Activated T-helper 1 cell treated with anti-CD3 and anti-CD28 coated beads, Interleukin-12 subunit alpha, Interleukin-12 subunit beta, Interleukin-2, Interleukin-4 antibody, amounts not matched to agents 30 ng/mL and 10 ng/mL and 1 ng/mL, durations not matched to agents 14 hours and 24 hours and 36 hours (primary cell): ENCODE data around the gene TACO1. TPM values are rescaled to one million over a fixed set of nuclear protein-coding genes. Genes with fewer than 3 reads are reported as not detected.

Experiments
- DNase-seq: peaks from one replicate; pipeline ENCODE4 v3.0.0; 2021; ENCODE audit warnings: low spot score
- H3K27ac Mint-ChIP-seq: one replicate; pipeline ENCODE4 v1.8.0; 2021; ENCODE audit warnings: mild to moderate bottlenecking, mixed read lengths
- H3K27me3 Mint-ChIP-seq: one replicate; pipeline ENCODE4 v1.8.0; 2022; ENCODE audit warnings: mild to moderate bottlenecking, moderate library complexity, mixed read lengths; ENCODE audit not compliant: insufficient read depth
- H3K36me3 Mint-ChIP-seq: one replicate; pipeline ENCODE4 v1.8.0; 2021; ENCODE audit warnings: low read depth, mixed read lengths
- H3K4me1 Mint-ChIP-seq: one replicate; pipeline ENCODE4 v1.8.0; 2021; ENCODE audit warnings: low read depth, mixed read lengths
- H3K4me3 Mint-ChIP-seq: one replicate; pipeline ENCODE4 v1.8.0; 2021; ENCODE audit warnings: mild to moderate bottlenecking, moderate library complexity, mixed read lengths
- H3K9me3 Mint-ChIP-seq: one replicate; pipeline ENCODE4 v1.8.0; 2021; ENCODE audit warnings: mixed read lengths
- intact Hi-C: fragments of 100-400 bp; cut with micrococcal nuclease; formaldehyde crosslinking; loops from one replicate; pipeline ENCODE4 v1.15.1; 2024
- total RNA-seq: library from RNA; stranded (reverse); gene quantifications from 2 replicates; pipeline ENCODE4 v1.2.3, GENCODE V29; 2022

The TACO1 gene
- 30.8 and 32.0 TPM in 2 replicates for total RNA-seq

DNA sequence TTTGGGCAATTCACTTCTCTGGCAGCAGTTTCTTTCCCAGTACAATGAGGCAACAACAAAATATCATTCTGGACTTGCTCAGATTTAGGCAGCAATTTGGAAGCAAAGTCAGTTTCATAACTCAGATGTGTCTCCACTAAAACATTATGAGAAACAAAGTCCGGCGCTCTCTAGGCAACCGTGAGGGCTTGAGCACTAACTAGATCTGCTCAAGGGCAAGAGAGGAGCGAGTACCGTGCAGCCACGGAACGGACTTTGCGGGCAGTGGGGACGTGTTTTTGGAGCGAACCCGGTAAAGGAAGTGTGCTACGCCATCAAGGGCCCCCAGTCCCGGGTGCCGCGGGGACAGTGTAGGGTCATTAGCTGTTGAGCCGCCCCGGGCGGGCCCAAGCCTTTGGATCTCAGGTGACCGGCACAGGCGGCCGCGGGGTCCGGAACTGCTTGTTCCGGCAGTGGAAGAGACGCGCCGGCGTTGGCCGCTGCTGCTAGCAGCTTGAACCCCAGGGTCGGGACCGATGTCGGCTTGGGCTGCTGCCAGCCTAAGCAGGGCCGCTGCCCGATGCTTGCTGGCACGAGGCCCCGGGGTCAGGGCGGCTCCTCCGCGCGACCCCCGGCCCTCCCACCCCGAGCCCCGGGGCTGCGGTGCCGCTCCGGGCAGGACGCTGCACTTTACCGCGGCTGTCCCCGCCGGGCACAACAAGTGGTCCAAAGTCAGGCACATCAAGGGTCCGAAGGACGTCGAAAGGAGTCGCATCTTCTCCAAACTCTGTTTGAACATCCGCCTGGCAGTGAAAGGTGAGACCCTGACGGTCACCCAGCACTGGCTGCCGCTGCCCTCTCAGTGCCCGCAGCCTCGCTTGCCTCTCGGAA is at the start of gene TACO1:
Gene TACO1, plus strand, starts transcription at position 327 of the 870 bp plus-strand sequence. Its CDS starts 189 bp downstream, at position 516.
- peak within 1 kb of the TSS; percentile 94 for H3K27ac Mint-ChIP-seq
- H3K4me1 Mint-ChIP-seq = peaks cover 26% of the 10 kb centered on the region
- H3K9me3 Mint-ChIP-seq = no peaks in the 10 kb centered on the region
- intact Hi-C loops = loop anchor here (1.0 kb wide), 4 partner anchors 11 to 78 kb away; partner anchors contain the start of genes DCAF7, KCNH6 and MAP3K3
- H3K27me3 Mint-ChIP-seq = no peaks in the 10 kb centered on the region
- H3K36me3 Mint-ChIP-seq = peaks cover 13% of the 10 kb centered on the region
- DNase-seq = peak; percentile 75
- H3K4me3 Mint-ChIP-seq = peak within 1 kb of the TSS; percentile 99

DNA sequence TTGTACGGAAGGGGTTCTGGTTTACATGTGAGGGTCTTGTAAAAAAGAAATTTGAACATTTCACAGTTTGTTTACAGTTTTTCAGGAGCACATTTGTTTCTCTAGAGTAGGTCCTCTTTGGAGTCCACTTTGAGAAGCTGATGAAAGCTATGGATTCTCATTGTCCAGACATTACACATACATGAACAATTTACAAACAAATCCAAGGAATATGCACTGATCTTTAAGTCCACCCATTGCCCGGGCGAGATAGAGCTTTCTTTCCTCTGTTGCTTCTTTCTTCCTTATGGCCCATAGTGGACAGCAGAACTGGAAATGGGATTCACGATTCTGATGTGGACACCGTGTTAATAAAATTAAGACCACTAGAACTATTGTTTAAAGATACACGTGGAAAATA is 48.5 kb upstream of the TACO1 start:
- Mint-ChIP-seq H3K27me3 (no peaks in the 10 kb centered on the region), H3K36me3 (peaks cover 27% of the 10 kb centered on the region), H3K27ac (no peak overlapping the region), H3K9me3 (peaks cover 4% of the 10 kb centered on the region), H3K4me1 (peaks cover 52% of the 10 kb centered on the region), H3K4me3 (peak overlapping the region; percentile 96)
- intact Hi-C loops = loop anchor here (5.0 kb wide), 1 partner anchor 125 kb away; no protein-coding TSS in a partner anchor
- DNase-seq = no peak

DNA sequence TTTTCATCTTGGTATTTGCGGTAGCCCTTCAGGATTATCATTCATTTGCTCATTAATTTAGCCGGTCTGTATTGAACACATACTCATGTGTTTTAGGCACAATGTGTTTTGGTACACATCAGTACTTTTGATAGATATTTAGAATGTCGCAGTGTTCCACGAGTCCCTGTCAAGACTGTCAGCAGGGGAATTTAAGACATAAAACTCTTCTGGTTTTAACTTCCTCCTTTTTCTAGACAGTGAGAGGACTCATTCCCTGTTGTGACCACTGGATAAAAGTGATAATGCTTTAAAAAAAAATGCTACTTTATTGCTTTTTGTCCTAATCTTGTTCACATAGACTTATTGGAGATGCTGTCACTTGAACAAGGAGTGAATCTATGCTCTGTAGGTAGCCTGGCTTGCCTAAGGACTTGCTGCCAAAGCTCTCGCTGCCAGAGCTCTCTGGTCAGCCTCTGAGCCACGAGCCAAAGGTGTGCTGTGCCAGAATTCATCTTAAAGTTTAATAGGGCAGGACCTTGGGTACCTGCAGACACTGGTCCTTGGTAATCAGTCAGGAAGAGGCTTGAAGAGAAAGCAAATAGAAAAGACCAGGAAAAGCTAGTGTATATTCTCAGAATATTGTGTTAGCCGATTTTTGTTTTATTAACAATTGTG is 45.1 kb upstream of the TACO1 start:
- Mint-ChIP-seq H3K36me3 (peaks cover 29% of the 10 kb centered on the region), H3K4me1 (peaks cover 58% of the 10 kb centered on the region), H3K9me3 (peaks cover 6% of the 10 kb centered on the region), H3K4me3 (no peak overlapping the region), H3K27ac (no peak overlapping the region), H3K27me3 (no peaks in the 10 kb centered on the region)
- no peak for DNase-seq
- intact Hi-C loops = no loop called here

DNA sequence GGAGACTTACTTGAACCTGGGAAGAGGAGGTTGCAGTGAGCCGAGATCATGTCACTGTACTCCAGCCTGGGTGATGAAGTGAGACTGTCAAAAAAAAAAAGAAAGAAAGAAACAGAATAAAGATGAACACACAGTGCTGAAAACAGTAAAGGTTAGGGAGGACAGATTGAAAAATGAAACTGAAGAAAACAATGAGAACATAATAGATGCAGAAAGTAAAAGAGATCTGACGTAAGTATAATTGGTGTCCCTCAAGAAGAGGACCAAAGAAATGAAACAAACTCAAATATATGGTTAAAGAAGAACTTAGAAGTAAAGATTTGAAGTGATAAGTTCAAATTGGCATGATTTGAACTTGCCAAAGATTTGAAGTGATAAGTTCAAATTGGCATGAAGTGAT is 43.3 kb upstream of the TACO1 start:
- intact Hi-C loops = no loop called here
- no peak overlapping the region for H3K27ac Mint-ChIP-seq
- DNase-seq = no peak

DNA sequence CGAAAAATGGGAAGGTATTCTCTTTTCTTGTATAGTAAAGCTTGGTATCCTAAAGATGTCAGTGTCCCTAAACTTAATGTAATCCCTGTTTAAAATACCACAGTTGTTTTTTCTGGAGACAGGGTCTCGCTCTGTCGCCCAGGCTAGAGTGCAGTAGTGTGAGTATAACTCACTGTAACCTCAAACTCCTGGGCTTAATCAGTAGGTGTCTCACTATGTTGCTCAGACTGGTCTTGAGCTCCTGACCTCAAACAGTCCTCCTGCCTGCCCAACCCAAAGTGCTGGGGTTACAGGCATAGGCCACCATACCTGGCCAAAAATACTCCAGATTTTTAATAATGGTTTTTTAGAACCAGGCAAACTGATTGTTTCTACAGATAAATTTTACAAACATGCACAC is 42.3 kb upstream of the TACO1 start:
- H3K4me1 Mint-ChIP-seq = peaks cover 49% of the 10 kb centered on the region
- no peak overlapping the region for H3K4me3 Mint-ChIP-seq
- H3K9me3 Mint-ChIP-seq = peaks cover 6% of the 10 kb centered on the region
- no peak for DNase-seq
- intact Hi-C loops = no loop called here
- H3K36me3 Mint-ChIP-seq = peaks cover 19% of the 10 kb centered on the region
- H3K27me3 Mint-ChIP-seq = no peaks in the 10 kb centered on the region
- H3K27ac Mint-ChIP-seq = no peak overlapping the region

More for the DNA sequence above, 43.3 kb upstream of the TACO1 start:
- H3K4me1 Mint-ChIP-seq = peaks cover 53% of the 10 kb centered on the region
- H3K27me3 Mint-ChIP-seq = no peaks in the 10 kb centered on the region
- H3K4me3 Mint-ChIP-seq = no peak overlapping the region
- H3K9me3 Mint-ChIP-seq = peaks cover 6% of the 10 kb centered on the region
- peaks cover 23% of the 10 kb centered on the region for H3K36me3 Mint-ChIP-seq

DNA sequence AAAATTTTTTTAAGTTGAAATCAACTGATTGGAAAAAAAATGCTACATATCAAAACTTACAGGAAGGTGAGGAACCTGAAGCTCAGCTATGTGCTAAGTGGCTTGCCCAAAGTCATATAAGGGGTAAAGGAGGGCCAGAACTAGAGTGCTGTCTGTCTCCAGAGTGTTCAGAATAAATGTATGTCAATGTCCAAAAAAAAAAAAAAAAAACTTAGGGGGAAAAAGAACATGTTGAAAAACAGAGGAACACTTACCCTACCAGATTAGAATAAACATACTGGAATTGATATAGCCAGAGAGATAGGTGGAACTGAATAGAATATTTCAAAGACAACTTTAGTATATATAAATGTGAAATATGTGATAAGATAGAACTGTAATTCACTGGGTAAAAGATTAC is 38.9 kb upstream of the TACO1 start:
- Mint-ChIP-seq H3K27ac (no peak overlapping the region), H3K36me3 (peaks cover 12% of the 10 kb centered on the region), H3K27me3 (peaks cover 2% of the 10 kb centered on the region), H3K4me3 (no peak overlapping the region), H3K4me1 (peaks cover 30% of the 10 kb centered on the region), H3K9me3 (peaks cover 6% of the 10 kb centered on the region)
- no peak for DNase-seq
- intact Hi-C loops = no loop called here

DNA sequence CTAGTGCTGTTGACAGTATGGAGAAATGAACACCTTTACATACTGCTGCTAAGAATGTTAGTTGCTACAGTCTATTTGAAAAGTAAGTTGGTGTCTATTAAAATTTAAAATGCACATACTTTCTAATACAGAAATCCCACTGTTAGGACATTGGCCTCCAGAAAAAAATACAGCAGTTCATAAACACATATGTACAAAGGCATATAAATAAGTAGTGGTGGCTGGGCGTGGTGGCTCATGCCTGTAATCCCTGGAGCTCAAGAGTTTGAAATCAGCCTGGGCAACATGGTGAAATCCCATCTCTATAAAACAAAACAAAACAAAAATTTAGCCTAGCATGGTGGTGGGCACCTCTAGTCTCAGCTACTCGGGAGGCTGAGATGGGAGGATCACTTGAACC is 37.4 kb upstream of the TACO1 start:
- Mint-ChIP-seq H3K9me3 (no peaks in the 10 kb centered on the region), H3K4me1 (peaks cover 24% of the 10 kb centered on the region), H3K4me3 (no peak overlapping the region), H3K27ac (no peak overlapping the region), H3K27me3 (peaks cover 2% of the 10 kb centered on the region), H3K36me3 (peaks cover 7% of the 10 kb centered on the region)
- intact Hi-C loops = no loop called here
- no peak for DNase-seq

DNA sequence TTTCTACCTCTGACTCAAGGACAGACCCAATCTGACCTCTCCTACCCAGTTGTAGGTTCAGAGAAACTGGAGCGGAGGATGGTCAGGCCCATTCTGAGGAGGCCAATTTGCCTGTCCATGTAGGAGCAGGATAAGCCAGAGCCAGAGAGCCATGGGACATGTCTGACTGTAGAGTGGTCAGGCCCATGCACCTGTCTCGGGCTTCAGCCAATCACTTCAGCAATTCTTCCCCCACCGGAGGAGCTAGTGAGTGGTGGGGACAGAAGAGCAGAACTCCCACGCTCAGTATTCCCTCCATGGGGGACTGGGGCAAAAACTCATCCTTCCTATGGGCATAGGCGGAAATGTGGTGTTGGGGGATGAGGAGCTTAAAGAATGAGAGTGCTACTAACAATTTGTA is 36.1 kb upstream of the TACO1 start:
- Mint-ChIP-seq H3K27me3 (peaks cover 2% of the 10 kb centered on the region), H3K4me3 (no peak overlapping the region), H3K27ac (no peak overlapping the region), H3K4me1 (peaks cover 23% of the 10 kb centered on the region), H3K36me3 (peaks cover 8% of the 10 kb centered on the region), H3K9me3 (no peaks in the 10 kb centered on the region)
- DNase-seq = no peak
- intact Hi-C loops = no loop called here

DNA sequence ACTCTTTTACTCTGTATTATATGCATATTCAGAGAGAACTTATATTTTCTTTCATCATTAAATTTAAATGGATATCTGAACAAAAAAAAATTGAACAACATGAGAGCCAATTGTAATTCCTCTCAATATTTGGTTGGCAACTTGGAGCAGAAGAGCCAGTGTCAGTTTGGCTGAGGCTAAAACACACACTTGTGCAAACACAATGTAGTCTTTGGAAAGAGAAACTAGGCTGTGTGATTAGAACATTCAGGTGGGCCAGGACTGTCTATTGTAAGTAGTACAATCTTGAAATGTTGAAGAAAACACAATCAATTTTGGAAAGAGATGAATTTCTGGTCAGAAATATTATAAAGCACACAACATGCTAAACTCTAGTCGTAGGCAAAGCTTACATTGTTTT is 33.5 kb upstream of the TACO1 start:
- Mint-ChIP-seq H3K4me3 (no peak overlapping the region), H3K27me3 (peaks cover 2% of the 10 kb centered on the region), H3K27ac (no peak overlapping the region), H3K9me3 (no peaks in the 10 kb centered on the region), H3K4me1 (peaks cover 25% of the 10 kb centered on the region), H3K36me3 (peaks cover 12% of the 10 kb centered on the region)
- intact Hi-C loops = no loop called here
- no peak for DNase-seq

DNA sequence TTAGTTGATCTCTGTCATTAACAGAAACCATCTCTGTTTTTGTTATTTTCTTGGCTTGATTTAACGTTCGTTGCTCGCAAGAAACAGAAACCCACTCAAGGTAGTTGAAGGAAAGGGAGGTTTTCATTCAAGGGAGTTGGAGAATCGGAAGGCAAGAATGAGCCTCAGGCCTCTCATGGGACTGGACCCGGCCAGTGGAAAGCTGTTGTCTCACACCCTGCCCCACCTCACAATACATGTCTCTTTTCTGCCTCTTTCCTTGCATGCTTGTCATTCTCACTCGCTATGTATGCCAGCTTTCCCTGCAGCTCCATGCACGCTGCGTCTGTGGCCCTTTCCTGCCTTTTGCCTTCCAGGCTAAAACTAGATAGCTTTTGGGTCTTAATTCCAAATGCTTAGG is 32.1 kb upstream of the TACO1 start:
- peaks cover 2% of the 10 kb centered on the region for H3K27me3 Mint-ChIP-seq
- intact Hi-C loops = no loop called here
- H3K4me1 Mint-ChIP-seq = peaks cover 19% of the 10 kb centered on the region
- peaks cover 12% of the 10 kb centered on the region for H3K36me3 Mint-ChIP-seq
- DNase-seq = no peak
- no peaks in the 10 kb centered on the region for H3K9me3 Mint-ChIP-seq
- no peak overlapping the region for H3K27ac Mint-ChIP-seq
- no peak overlapping the region for H3K4me3 Mint-ChIP-seq

DNA sequence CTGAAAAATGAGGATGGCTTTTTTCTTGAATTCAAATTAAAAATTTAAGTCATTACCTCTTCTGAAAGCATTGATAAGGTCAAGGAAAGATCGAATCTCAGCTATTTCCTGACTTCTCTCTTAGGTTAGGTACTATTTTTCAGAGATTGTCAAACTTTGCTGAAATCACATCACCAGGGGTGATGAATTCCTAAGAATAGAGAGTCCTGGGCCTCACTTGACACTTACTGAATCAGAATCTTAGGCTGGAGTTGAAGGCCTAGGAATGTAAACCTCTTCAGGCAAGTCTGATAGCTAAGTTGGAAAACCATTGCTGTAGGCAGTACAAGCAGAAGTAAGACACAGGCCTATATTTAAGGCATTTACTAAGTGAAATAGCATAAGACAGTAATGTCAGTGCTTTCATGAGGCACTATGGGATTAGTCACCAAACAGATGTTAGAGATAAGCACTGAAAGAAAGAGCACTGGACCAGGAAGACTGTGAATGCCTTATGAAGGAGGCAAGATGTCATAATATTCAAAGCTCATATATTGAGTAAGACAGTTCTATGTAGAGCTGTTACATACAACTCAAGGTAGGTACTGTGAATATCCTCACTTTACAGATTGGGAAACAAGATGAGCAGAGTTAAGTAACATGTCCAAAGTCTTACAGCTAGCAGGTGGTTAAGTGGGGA is 28.9 kb upstream of the TACO1 start:
- H3K4me3 Mint-ChIP-seq = no peak overlapping the region
- no peaks in the 10 kb centered on the region for H3K27me3 Mint-ChIP-seq
- H3K9me3 Mint-ChIP-seq = no peaks in the 10 kb centered on the region
- peaks cover 7% of the 10 kb centered on the region for H3K36me3 Mint-ChIP-seq
- intact Hi-C loops = loop anchor here (2.0 kb wide), 1 partner anchor 21 kb away; the partner anchor contains the start of gene DCAF7
- no peak for DNase-seq
- H3K4me1 Mint-ChIP-seq = peaks cover 19% of the 10 kb centered on the region
- H3K27ac Mint-ChIP-seq = no peak overlapping the region

DNA sequence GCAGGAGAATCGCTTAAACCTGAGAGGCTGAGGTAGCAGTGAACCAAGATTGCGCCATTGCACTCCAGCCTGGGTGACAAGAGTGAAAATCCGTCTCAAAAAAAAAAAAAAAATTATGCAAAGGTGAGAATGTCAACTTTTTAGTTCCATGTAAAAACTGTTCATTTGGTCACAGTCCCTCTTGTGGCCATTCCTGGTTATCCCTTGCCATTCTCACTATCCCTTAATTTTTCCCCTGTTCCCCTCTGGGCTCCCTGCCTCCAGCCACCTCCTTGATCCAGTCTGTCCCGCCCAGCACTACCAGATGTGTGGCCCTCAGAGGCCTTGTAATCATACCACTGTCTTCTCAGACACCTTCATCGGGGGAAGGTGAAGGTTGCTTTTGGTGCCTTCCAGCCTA is 27.1 kb upstream of the TACO1 start:
- Mint-ChIP-seq H3K27me3 (no peaks in the 10 kb centered on the region), H3K9me3 (no peaks in the 10 kb centered on the region), H3K4me1 (peaks cover 24% of the 10 kb centered on the region), H3K36me3 (peaks cover 6% of the 10 kb centered on the region), H3K4me3 (no peak overlapping the region), H3K27ac (peak overlapping the region; percentile 13)
- no peak for DNase-seq
- intact Hi-C loops = loop anchor here (2.0 kb wide), 1 partner anchor 23 kb away; the partner anchor contains the start of gene DCAF7
